Breast epithelium (tissue), 4 donors: ENCODE results near the gene TMCO4. TPM values are rescaled to one million over a fixed set of nuclear protein-coding genes. Genes with fewer than 3 reads are reported as not detected.

Experiments used
- DNase-seq, 2 donors: peaks; one replicate each; pipeline ENCODE4 v3.0.0-alpha.2; 2019; ENCODE audit warnings: low spot score in 2 of 2
- H3K27ac ChIP-seq, 2 donors: fragments of 200-600 bp; sonication (generic) in 1 of 2; one replicate each; pipeline ENCODE4 v1.5.1; 2016 to 2019; ENCODE audit warnings: mild to moderate bottlenecking in 1 of 2
- H3K27me3 ChIP-seq, 2 donors: fragments of 200-600 bp; sonication (generic) in 1 of 2; one replicate each; pipeline versions ENCODE4 v1.5.1 to v1.6.0; 2017 to 2019; ENCODE audit warnings: control low read depth in 1 of 2, mild to moderate bottlenecking in 1 of 2
- H3K36me3 ChIP-seq: fragments of 200-600 bp; one replicate; pipeline ENCODE4 v1.5.1; 2019
- H3K4me1 ChIP-seq, 2 donors: fragments of 200-600 bp; sonication (generic); one replicate each; pipeline ENCODE4 v1.5.1; 2016 to 2019; ENCODE audit warnings: control low read depth in 1 of 2
- H3K4me3 ChIP-seq, 3 donors: fragments of 200-600 bp; sonication (generic); 1 replicate in 2 of 3; 2 replicates in 1 of 3; pipeline ENCODE4 v1.5.1; 2016 to 2019; ENCODE audit warnings: mild to moderate bottlenecking in 3 of 3, moderate library complexity in 2 of 3
- H3K9me3 ChIP-seq, 2 donors: fragments of 200-600 bp; sonication (generic) in 1 of 2; one replicate each; pipeline ENCODE4 v1.5.1; 2016 to 2019; ENCODE audit warnings: control low read depth in 1 of 2
- CTCF ChIP-seq, 3 donors: fragments of 450-650 bp; IDR thresholded peaks; one replicate each; pipeline ENCODE4 v1.5.1; 2016 to 2017; ENCODE audit warnings: antibody characterized with exemption in 3 of 3, mild to moderate bottlenecking in 3 of 3, moderate library complexity in 3 of 3
- POLR2A ChIP-seq: fragments of 450-650 bp; IDR thresholded peaks from one replicate; pipeline ENCODE4 v1.6.1; 2016; ENCODE audit warnings: antibody characterized with exemption, mild to moderate bottlenecking, moderate library complexity
- POLR2AphosphoS5 ChIP-seq, 3 donors: sonication (generic); formaldehyde crosslinking; IDR thresholded peaks; one replicate each; pipeline ENCODE4 v1.6.1; 2017; ENCODE audit warnings: antibody characterized with exemption in 3 of 3
- intact Hi-C: fragments of 100-400 bp; cut with DNase I; formaldehyde crosslinking; loops from one replicate; pipeline ENCODE4 v1.15.1; 2023; ENCODE audit warnings: low total_unique reads
- total RNA-seq, 3 donors: library from RNA; depleted of rRNA; stranded (reverse); fragments of >200 nt; gene quantifications; one replicate each; pipeline ENCODE4 v1.1.0, GENCODE V29; 2016

TMCO4 gene
- total RNA-seq, 3 donors from 2014 or later: 26.7 to 44.2 (median 34.1) TPM

- peak overlapping the region in 2 of 3 donors; percentile 44 to 70 for H3K4me3 ChIP-seq
- H3K27me3 ChIP-seq: peaks cover 12 to 28% of the 10 kb centered on the region in 2 donors
These were observed 134.6 kb downstream of the TMCO4 start for GRCh38 chr1:19665186-19665495.

GRCh38 chr1:19664453-19665185 is 135.1 kb downstream of the TMCO4 start, which contains the start of gene HTR6:
TSS of gene HTR6 (plus strand) at chr1:19664875. CDS start at chr1:19665754, 879 bp downstream.
- TF ChIP-seq POLR2AphosphoS5 (IDR thresholded peaks at IDR 0.05) (no peak), POLR2A (no peak), CTCF (IDR thresholded peaks at IDR 0.05) (no peak)
- no peaks in the 10 kb centered on the region for H3K36me3 ChIP-seq
- H3K4me1 ChIP-seq: peaks cover 0 to 5% of the 10 kb centered on the region in 2 donors
- intact Hi-C loops: no loop called here
- no peaks in the 10 kb centered on the region for H3K9me3 ChIP-seq
- no peak within 1 kb of the TSS for H3K27ac ChIP-seq
- H3K4me3 ChIP-seq: peak within 1 kb of the TSS in 2 of 3 donors; percentile 44 to 70
- DNase-seq: no peak
- H3K27me3 ChIP-seq: peaks cover 12 to 28% of the 10 kb centered on the region in 2 donors

More at GRCh38 chr1:19665186-19665495, 134.6 kb downstream of the TMCO4 start:
- DNase-seq: no peak
- no peak for TF ChIP-seq CTCF (IDR thresholded peaks at IDR 0.05)
- TF ChIP-seq POLR2A: no peak
- no peak for TF ChIP-seq POLR2AphosphoS5 (IDR thresholded peaks at IDR 0.05)
- Histone ChIP-seq H3K9me3 (no peaks in the 10 kb centered on the region), H3K27ac (no peak overlapping the region), H3K4me1 (peaks cover 0 to 5% of the 10 kb centered on the region in 2 donors), H3K36me3 (no peaks in the 10 kb centered on the region)
- intact Hi-C loops: no loop called here

DNA sequence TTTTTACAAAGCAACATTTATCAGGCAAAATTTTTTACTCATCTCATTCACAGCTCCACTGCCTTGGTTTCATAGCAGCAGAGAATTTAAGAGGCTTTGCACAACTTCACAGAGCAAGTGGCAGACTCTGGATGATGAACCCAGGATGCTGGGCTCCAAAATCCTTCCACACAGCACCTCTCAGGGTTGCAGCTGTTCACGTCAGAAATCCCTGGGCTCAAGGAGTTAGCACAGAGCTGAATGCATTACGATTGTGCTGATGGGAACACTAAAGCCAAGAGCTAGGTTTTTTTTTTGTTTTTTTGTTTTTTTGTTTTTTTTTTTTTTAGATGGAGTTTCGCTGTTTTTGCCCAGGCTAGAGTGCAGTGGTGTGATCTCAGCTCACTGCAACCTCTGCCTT is 137.4 kb downstream of the TMCO4 start:
- Histone ChIP-seq H3K9me3 (no peaks in the 10 kb centered on the region), H3K27ac (no peak overlapping the region), H3K4me1 (peaks cover 0 to 5% of the 10 kb centered on the region in 2 donors), H3K36me3 (no peaks in the 10 kb centered on the region), H3K4me3 (no peak overlapping the region), H3K27me3 (peaks cover 12 to 28% of the 10 kb centered on the region in 2 donors)
- intact Hi-C loops: no loop called here
- no peak for DNase-seq
- TF ChIP-seq POLR2AphosphoS5 (IDR thresholded peaks at IDR 0.05) (no peak), POLR2A (no peak), CTCF (IDR thresholded peaks at IDR 0.05) (no peak)

GRCh38 chr1:19661721-19662228 is 137.9 kb downstream of the TMCO4 start:
- no peak overlapping the region for H3K4me3 ChIP-seq
- H3K4me1 ChIP-seq: peaks cover 0 to 5% of the 10 kb centered on the region in 2 donors
- H3K27me3 ChIP-seq: peaks cover 12 to 28% of the 10 kb centered on the region in 2 donors
- no peaks in the 10 kb centered on the region for H3K36me3 ChIP-seq
- H3K27ac ChIP-seq: no peak overlapping the region
- no peak for DNase-seq
- TF ChIP-seq CTCF (IDR thresholded peaks at IDR 0.05): peak; percentile 42 to 66 (median 48)
- TF ChIP-seq POLR2AphosphoS5 (IDR thresholded peaks at IDR 0.05): no peak
- no peaks in the 10 kb centered on the region for H3K9me3 ChIP-seq
- intact Hi-C loops: no loop called here

DNA sequence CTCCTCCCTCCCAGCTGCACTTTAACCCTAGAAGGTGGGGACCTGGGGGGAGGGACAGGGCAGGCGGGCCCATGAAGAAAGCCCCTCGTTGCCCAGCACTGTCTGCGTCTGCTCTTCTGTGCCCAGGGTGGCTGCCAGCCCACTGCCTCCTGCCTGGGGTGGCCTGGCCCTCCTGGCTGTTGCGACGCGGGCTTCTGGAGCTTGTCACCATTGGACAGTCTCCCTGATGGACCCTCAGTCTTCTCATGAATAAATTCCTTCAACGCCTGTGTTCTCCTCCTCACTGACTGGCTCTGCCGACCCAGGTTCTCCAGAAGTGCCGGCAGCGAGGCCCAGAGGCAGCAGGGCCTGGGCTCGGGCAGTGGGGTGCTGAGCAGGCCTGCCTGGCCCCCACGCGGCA is 141.5 kb downstream of the TMCO4 start:
- intact Hi-C loops: loop anchor here (10.0 kb wide), 1 partner anchor 313 kb away; no protein-coding TSS in a partner anchor
- no peak for DNase-seq
- H3K9me3 ChIP-seq: no peaks in the 10 kb centered on the region

More for the DNA sequence above, 141.5 kb downstream of the TMCO4 start:
- H3K27me3 ChIP-seq: no peaks in the 10 kb centered on the region
- H3K27ac ChIP-seq: no peak overlapping the region
- H3K4me3 ChIP-seq: no peak overlapping the region
- TF ChIP-seq CTCF (IDR thresholded peaks at IDR 0.05) (no peak), POLR2A (no peak)
- H3K4me1 ChIP-seq: no peaks in the 10 kb centered on the region
- no peaks in the 10 kb centered on the region for H3K36me3 ChIP-seq
